ENCODE data around the gene S100A10.

Gene S100A10

GRCh38 chr1:151993734-151994496, at the start of gene S100A10:
S100A10 (minus strand) TSS chr1:151993859; CDS start chr1:151986230, 7,629 bp downstream.
- DNase-seq (ENCODE audit: low spot score) = peak; percentile 67

- DNase-seq (ENCODE audit: low spot score) = no peak
These were observed 48.4 kb upstream of the S100A10 start for GRCh38 chr1:152042030-152042429.

GRCh38 chr1:152039886-152040285, 46.2 kb upstream of the S100A10 start:
- no peak for DNase-seq (ENCODE audit: low spot score)

GRCh38 chr1:152039461-152039860, 45.8 kb upstream of the S100A10 start:
- no peak for DNase-seq (ENCODE audit: low spot score)

GRCh38 chr1:152038871-152039270, 45.2 kb upstream of the S100A10 start:
- no peak for DNase-seq (ENCODE audit: low spot score)

- DNase-seq (ENCODE audit: low spot score) = peak; percentile 51
These were observed 42.9 kb upstream of the S100A10 start, which contains the start of gene S100A11 for GRCh38 chr1:152036267-152037216. S100A11 (minus strand) TSS chr1:152037004; CDS start chr1:152036915, 89 bp downstream.

GRCh38 chr1:152035539-152036266, 42.0 kb upstream of the S100A10 start:
- DNase-seq (ENCODE audit: low spot score) = peak; percentile 38

GRCh38 chr1:152034654-152035538, 41.2 kb upstream of the S100A10 start:
- peak; percentile 66 for DNase-seq (ENCODE audit: low spot score)

GRCh38 chr1:152034324-152034653, 40.6 kb upstream of the S100A10 start:
- DNase-seq (ENCODE audit: low spot score) = peak; percentile 57

GRCh38 chr1:152029929-152030211, 36.2 kb upstream of the S100A10 start:
- no peak for DNase-seq (ENCODE audit: low spot score)

- DNase-seq (ENCODE audit: low spot score) = no peak
These were observed 35.7 kb upstream of the S100A10 start for GRCh38 chr1:152029144-152029928.

- no peak for DNase-seq (ENCODE audit: low spot score)
These were observed 33.2 kb upstream of the S100A10 start for GRCh38 chr1:152026895-152027294.

GRCh38 chr1:152024223-152024622, 30.6 kb upstream of the S100A10 start:
- no peak for DNase-seq (ENCODE audit: low spot score)

GRCh38 chr1:152023221-152023620, 29.6 kb upstream of the S100A10 start:
- no peak for DNase-seq (ENCODE audit: low spot score)

- DNase-seq (ENCODE audit: low spot score) = no peak
These were observed 28.8 kb upstream of the S100A10 start for GRCh38 chr1:152022474-152022873.

GRCh38 chr1:152021569-152021968, 27.9 kb upstream of the S100A10 start:
- no peak for DNase-seq (ENCODE audit: low spot score)

GRCh38 chr1:152020849-152021248, 27.2 kb upstream of the S100A10 start:
- no peak for DNase-seq (ENCODE audit: low spot score)

- no peak for DNase-seq (ENCODE audit: low spot score)
These were observed 24.9 kb upstream of the S100A10 start for GRCh38 chr1:152018537-152018936.

- no peak for DNase-seq (ENCODE audit: low spot score)
These were observed 22.1 kb upstream of the S100A10 start for GRCh38 chr1:152015766-152016165.

- DNase-seq (ENCODE audit: low spot score) = no peak
These were observed 21.3 kb upstream of the S100A10 start for GRCh38 chr1:152014943-152015342.
